Thyroid gland (tissue), 4 donors: ENCODE data around the gene FGFBP1.

ENCODE experiments used
- POLR2A ChIP-seq, 2 donors: fragments of 450-650 bp; IDR thresholded peaks; one replicate each; pipeline ENCODE4 v1.6.1; 2017; ENCODE audit warnings: antibody characterized with exemption in 2 of 2, mild to moderate bottlenecking in 2 of 2, moderate library complexity in 1 of 2
- TF ChIP-seq, protein P1 (sequence below), 6 experiments: fragments of 200-600 bp in 3 of 6; fragments of 450-650 bp in 3 of 6; sonication (generic) in 3 of 6; IDR thresholded peaks; one replicate each; pipeline ENCODE4 v1.5.1; 2016 to 2019; ENCODE audit warnings: antibody characterized with exemption in 6 of 6, mild to moderate bottlenecking in 2 of 6, inconsistent platforms in 1 of 6, moderate library complexity in 1 of 6

DNA sequence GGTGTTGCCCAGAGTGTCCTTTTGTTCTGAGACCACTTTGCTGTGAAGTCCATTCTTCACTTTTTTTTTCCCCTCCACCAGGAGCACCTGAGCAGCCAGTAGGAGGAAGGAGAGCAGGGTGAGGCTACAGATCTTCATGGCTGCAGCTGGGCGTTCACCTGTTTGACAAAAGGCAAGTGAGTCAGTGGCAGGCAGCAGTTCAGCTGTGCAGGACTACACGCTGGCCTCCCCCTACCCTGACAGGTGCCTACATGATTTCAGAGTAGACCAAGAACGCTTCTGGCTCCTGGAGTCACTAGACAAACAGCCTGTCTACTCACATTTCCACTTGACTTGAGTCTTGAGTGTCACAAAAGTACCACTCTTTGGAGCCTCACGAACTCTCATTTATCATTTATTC is 2.0 kb downstream of the FGFBP1 start:
- TF ChIP-seq, protein P1, sequence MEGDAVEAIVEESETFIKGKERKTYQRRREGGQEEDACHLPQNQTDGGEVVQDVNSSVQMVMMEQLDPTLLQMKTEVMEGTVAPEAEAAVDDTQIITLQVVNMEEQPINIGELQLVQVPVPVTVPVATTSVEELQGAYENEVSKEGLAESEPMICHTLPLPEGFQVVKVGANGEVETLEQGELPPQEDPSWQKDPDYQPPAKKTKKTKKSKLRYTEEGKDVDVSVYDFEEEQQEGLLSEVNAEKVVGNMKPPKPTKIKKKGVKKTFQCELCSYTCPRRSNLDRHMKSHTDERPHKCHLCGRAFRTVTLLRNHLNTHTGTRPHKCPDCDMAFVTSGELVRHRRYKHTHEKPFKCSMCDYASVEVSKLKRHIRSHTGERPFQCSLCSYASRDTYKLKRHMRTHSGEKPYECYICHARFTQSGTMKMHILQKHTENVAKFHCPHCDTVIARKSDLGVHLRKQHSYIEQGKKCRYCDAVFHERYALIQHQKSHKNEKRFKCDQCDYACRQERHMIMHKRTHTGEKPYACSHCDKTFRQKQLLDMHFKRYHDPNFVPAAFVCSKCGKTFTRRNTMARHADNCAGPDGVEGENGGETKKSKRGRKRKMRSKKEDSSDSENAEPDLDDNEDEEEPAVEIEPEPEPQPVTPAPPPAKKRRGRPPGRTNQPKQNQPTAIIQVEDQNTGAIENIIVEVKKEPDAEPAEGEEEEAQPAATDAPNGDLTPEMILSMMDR (IDR thresholded peaks at IDR 0.05): no peak
- TF ChIP-seq POLR2A (IDR thresholded peaks at IDR 0.05): no peak
